HEK293 (cell line): Measurements from ENCODE around the gene GAS1.

Experiments
- MEIS1 ChIP-seq: sonication (generic); formaldehyde crosslinking; IDR thresholded peaks from 2 replicates; pipeline ENCODE4 v1.8.1; 2022; ENCODE audit warnings: missing genetic modification reagents, mild to moderate bottlenecking, borderline replicate concordance
- REPIN1 ChIP-seq: fragments of 450-650 bp; formaldehyde crosslinking; IDR thresholded peaks from 2 replicates; pipeline ENCODE4 v1.5.1; 2017; ENCODE audit warnings: missing biosample characterization, missing genetic modification characterization, low read depth
- SP7 ChIP-seq: fragments of 450-650 bp; formaldehyde crosslinking; IDR thresholded peaks from 2 replicates; pipeline ENCODE4 v1.5.1; 2016; ENCODE audit warnings: missing biosample characterization, missing genetic modification characterization
- WT1 ChIP-seq: fragments of 450-650 bp; formaldehyde crosslinking; IDR thresholded peaks from 2 replicates; pipeline ENCODE4 v1.5.1; 2016; ENCODE audit warnings: missing biosample characterization, missing genetic modification characterization
- ZBTB20 ChIP-seq: fragments of 450-650 bp; formaldehyde crosslinking; IDR thresholded peaks from 2 replicates; pipeline ENCODE4 v1.5.1; 2016; ENCODE audit warnings: missing biosample characterization, missing genetic modification characterization
- ZBTB7A ChIP-seq: fragments of 450-650 bp; formaldehyde crosslinking; IDR thresholded peaks from 2 replicates; pipeline ENCODE4 v1.5.1; 2016; ENCODE audit warnings: low read depth, missing biosample characterization, missing genetic modification characterization
- ZFHX2 ChIP-seq: fragments of 450-650 bp; formaldehyde crosslinking; conservative IDR thresholded peaks from 2 replicates; pipeline ENCODE4 v1.5.1; 2016; ENCODE audit warnings: missing biosample characterization, missing genetic modification characterization
- ZFP37 ChIP-seq: fragments of 450-650 bp; formaldehyde crosslinking; IDR thresholded peaks from 2 replicates; pipeline ENCODE4 v1.5.1; 2016; ENCODE audit warnings: missing biosample characterization, missing genetic modification characterization
- ZFP41 ChIP-seq: fragments of 450-650 bp; formaldehyde crosslinking; IDR thresholded peaks from 2 replicates; pipeline ENCODE4 v1.5.1; 2016; ENCODE audit warnings: missing biosample characterization, missing genetic modification characterization, borderline replicate concordance
- ZNF10 ChIP-seq: fragments of 450-650 bp; formaldehyde crosslinking; IDR thresholded peaks from 2 replicates; pipeline ENCODE4 v1.5.1; 2017; ENCODE audit warnings: missing biosample characterization, missing genetic modification characterization
- ZNF169 ChIP-seq: fragments of 450-650 bp; formaldehyde crosslinking; IDR thresholded peaks from 2 replicates; pipeline ENCODE4 v1.5.1; 2016; ENCODE audit warnings: missing biosample characterization, missing genetic modification characterization
- ZNF311 ChIP-seq: fragments of 450-650 bp; formaldehyde crosslinking; IDR thresholded peaks from 2 replicates; pipeline ENCODE4 v1.5.1; 2017; ENCODE audit warnings: missing biosample characterization, missing genetic modification characterization, borderline replicate concordance
- ZNF426 ChIP-seq: fragments of 450-650 bp; formaldehyde crosslinking; IDR thresholded peaks from 2 replicates; pipeline ENCODE4 v1.5.1; 2017; ENCODE audit warnings: missing biosample characterization, missing genetic modification characterization, mild to moderate bottlenecking, inconsistent platforms, moderate library complexity
- ZNF544 ChIP-seq: fragments of 450-650 bp; formaldehyde crosslinking; IDR thresholded peaks from 2 replicates; pipeline ENCODE4 v1.5.0; 2017; ENCODE audit warnings: missing biosample characterization, missing genetic modification characterization
- ZNF561 ChIP-seq: fragments of 450-650 bp; IDR thresholded peaks from 2 replicates; pipeline ENCODE4 v1.5.1; 2018; ENCODE audit warnings: missing biosample characterization, missing genetic modification characterization, borderline replicate concordance
- ZNF600 ChIP-seq: fragments of 450-650 bp; formaldehyde crosslinking; IDR thresholded peaks from 2 replicates; pipeline ENCODE4 v1.5.1; 2016; ENCODE audit warnings: missing biosample characterization, missing genetic modification characterization
- ZNF623 ChIP-seq: fragments of 450-650 bp; formaldehyde crosslinking; IDR thresholded peaks from 2 replicates; pipeline ENCODE4 v1.5.1; 2016; ENCODE audit warnings: missing biosample characterization, missing genetic modification characterization
- ZNF624 ChIP-seq: fragments of 450-650 bp; formaldehyde crosslinking; IDR thresholded peaks from 2 replicates; pipeline ENCODE4 v1.5.1; 2017; ENCODE audit warnings: missing biosample characterization, missing genetic modification characterization
- ZNF629 ChIP-seq: fragments of 450-650 bp; formaldehyde crosslinking; IDR thresholded peaks from 2 replicates; pipeline ENCODE4 v1.5.1; 2017; ENCODE audit warnings: missing biosample characterization, missing genetic modification characterization
- ZNF670 ChIP-seq: fragments of 450-650 bp; formaldehyde crosslinking; IDR thresholded peaks from 2 replicates; pipeline ENCODE4 v1.5.1; 2016; ENCODE audit warnings: missing biosample characterization, missing genetic modification characterization, low read depth
- ZNF785 ChIP-seq: fragments of 450-650 bp; formaldehyde crosslinking; IDR thresholded peaks from 2 replicates; pipeline ENCODE4 v1.5.1; 2016; ENCODE audit warnings: missing biosample characterization, missing genetic modification characterization
- TF ChIP-seq, protein P1 (sequence below): fragments of 450-650 bp; formaldehyde crosslinking; IDR thresholded peaks from 2 replicates; pipeline ENCODE4 v1.5.1; 2016; ENCODE audit warnings: missing biosample characterization, missing genetic modification characterization
- TF ChIP-seq, protein P2 (sequence below): fragments of 450-650 bp; formaldehyde crosslinking; IDR thresholded peaks from 2 replicates; pipeline ENCODE4 v1.5.1; 2017; ENCODE audit warnings: missing biosample characterization, mild to moderate bottlenecking, missing genetic modification characterization, moderate library complexity
- TF ChIP-seq, protein P3 (sequence below): fragments of 450-650 bp; formaldehyde crosslinking; IDR thresholded peaks from 2 replicates; pipeline ENCODE4; 2016; ENCODE audit warnings: missing biosample characterization, missing genetic modification characterization
- TF ChIP-seq, protein P4 (sequence below): fragments of 450-650 bp; formaldehyde crosslinking; IDR thresholded peaks from 2 replicates; pipeline ENCODE4 v1.5.1; 2017; ENCODE audit warnings: missing biosample characterization, missing genetic modification characterization
- TF ChIP-seq, protein P5 (sequence below): fragments of 450-650 bp; formaldehyde crosslinking; IDR thresholded peaks from 2 replicates; pipeline ENCODE4 v1.5.1; 2016; ENCODE audit warnings: missing biosample characterization, missing genetic modification characterization
- TF ChIP-seq, protein P6 (sequence below): fragments of 450-650 bp; formaldehyde crosslinking; IDR thresholded peaks from 2 replicates; pipeline ENCODE4 v1.5.1; 2016; ENCODE audit warnings: missing biosample characterization, missing genetic modification characterization

The GAS1 gene

DNA sequence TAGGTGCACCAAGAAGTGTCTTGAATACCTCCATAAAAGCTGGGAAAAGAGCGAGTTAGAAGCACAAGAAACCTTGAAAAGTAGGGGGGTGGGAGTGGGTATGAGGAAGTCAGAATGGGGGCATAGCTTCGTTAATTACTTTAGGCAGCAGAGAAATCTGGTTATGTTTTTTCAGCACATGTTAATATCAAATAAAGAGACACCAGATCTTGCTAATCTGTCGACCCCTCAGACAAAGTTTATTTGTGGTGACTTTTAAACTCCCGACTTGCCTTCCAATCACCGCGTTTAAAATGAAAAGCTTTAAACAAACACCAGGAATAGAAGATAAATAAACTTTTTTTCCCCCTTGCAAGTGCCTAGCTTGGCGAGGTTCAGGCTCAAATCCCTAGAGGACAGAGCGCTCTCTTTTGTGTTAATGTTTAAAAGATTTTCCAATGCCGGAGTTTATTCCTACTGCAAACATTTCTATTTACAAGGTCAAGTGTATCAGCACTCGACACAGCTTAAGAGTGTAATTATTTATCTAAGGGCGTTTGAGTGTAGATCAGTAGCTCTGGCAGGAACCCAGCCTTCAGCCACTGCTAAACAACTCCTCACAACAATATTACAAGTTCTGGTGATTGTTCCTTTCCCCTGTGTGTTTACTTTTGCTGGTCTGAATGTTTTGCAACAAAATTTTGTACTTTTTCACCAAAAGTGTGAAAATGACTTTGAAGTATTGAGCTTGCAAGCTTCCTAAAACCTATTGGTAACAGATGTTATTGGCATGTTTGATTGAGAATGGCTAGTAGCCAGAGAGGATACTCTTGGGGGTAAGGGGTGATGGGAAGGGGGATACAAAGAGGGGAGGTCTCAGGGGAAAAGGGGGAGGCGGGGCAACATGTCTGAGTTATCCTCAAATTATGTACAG lies 3.8 kb downstream of the GAS1 start (continued):
- no peak for TF ChIP-seq ZNF785 (tag by site-specific recombination)
- TF ChIP-seq WT1 (tag by site-specific recombination): peak; percentile 96
- 0 out of 2 replicates have a peak, but pooled peaks have one; percentile 21 for TF ChIP-seq REPIN1 (tag by site-specific recombination)
- TF ChIP-seq, protein P1, sequence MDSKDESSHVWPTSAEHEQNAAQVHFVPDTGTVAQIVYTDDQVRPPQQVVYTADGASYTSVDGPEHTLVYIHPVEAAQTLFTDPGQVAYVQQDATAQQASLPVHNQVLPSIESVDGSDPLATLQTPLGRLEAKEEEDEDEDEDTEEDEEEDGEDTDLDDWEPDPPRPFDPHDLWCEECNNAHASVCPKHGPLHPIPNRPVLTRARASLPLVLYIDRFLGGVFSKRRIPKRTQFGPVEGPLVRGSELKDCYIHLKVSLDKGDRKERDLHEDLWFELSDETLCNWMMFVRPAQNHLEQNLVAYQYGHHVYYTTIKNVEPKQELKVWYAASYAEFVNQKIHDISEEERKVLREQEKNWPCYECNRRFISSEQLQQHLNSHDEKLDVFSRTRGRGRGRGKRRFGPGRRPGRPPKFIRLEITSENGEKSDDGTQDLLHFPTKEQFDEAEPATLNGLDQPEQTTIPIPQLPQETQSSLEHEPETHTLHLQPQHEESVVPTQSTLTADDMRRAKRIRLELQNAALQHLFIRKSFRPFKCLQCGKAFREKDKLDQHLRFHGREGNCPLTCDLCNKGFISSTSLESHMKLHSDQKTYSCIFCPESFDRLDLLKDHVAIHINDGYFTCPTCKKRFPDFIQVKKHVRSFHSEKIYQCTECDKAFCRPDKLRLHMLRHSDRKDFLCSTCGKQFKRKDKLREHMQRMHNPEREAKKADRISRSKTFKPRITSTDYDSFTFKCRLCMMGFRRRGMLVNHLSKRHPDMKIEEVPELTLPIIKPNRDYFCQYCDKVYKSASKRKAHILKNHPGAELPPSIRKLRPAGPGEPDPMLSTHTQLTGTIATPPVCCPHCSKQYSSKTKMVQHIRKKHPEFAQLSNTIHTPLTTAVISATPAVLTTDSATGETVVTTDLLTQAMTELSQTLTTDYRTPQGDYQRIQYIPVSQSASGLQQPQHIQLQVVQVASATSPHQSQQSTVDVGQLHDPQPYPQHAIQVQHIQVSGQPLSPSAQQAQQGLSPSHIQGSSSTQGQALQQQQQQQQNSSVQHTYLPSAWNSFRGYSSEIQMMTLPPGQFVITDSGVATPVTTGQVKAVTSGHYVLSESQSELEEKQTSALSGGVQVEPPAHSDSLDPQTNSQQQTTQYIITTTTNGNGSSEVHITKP (tag by site-specific recombination): peak; percentile 88
- TF ChIP-seq, protein P2, sequence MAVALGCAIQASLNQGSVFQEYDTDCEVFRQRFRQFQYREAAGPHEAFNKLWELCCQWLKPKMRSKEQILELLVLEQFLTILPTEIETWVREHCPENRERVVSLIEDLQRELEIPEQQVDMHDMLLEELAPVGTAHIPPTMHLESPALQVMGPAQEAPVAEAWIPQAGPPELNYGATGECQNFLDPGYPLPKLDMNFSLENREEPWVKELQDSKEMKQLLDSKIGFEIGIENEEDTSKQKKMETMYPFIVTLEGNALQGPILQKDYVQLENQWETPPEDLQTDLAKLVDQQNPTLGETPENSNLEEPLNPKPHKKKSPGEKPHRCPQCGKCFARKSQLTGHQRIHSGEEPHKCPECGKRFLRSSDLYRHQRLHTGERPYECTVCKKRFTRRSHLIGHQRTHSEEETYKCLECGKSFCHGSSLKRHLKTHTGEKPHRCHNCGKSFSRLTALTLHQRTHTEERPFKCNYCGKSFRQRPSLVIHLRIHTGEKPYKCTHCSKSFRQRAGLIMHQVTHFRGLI (tag by site-specific recombination): peak; percentile 38; the same call in 1 of the 2 replicates
- peak; percentile 67 for TF ChIP-seq SP7 (tag by site-specific recombination)
- no peak for TF ChIP-seq ZNF670 (tag by site-specific recombination)
- TF ChIP-seq ZFP41 (tag by site-specific recombination): no peak
- TF ChIP-seq ZNF311 (tag by site-specific recombination): no peak
- no peak for TF ChIP-seq ZNF623 (tag by site-specific recombination)
- TF ChIP-seq, protein P3, sequence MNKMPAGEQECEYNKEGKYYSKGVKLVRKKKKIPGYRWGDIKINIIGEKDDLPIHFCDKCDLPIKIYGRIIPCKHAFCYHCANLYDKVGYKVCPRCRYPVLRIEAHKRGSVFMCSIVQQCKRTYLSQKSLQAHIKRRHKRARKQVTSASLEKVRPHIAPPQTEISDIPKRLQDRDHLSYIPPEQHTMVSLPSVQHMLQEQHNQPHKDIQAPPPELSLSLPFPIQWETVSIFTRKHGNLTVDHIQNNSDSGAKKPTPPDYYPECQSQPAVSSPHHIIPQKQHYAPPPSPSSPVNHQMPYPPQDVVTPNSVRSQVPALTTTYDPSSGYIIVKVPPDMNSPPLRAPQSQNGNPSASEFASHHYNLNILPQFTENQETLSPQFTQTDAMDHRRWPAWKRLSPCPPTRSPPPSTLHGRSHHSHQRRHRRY: no peak
- TF ChIP-seq, protein P4, sequence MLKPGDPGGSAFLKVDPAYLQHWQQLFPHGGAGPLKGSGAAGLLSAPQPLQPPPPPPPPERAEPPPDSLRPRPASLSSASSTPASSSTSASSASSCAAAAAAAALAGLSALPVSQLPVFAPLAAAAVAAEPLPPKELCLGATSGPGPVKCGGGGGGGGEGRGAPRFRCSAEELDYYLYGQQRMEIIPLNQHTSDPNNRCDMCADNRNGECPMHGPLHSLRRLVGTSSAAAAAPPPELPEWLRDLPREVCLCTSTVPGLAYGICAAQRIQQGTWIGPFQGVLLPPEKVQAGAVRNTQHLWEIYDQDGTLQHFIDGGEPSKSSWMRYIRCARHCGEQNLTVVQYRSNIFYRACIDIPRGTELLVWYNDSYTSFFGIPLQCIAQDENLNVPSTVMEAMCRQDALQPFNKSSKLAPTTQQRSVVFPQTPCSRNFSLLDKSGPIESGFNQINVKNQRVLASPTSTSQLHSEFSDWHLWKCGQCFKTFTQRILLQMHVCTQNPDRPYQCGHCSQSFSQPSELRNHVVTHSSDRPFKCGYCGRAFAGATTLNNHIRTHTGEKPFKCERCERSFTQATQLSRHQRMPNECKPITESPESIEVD: peak; percentile 99
- TF ChIP-seq, protein P5, sequence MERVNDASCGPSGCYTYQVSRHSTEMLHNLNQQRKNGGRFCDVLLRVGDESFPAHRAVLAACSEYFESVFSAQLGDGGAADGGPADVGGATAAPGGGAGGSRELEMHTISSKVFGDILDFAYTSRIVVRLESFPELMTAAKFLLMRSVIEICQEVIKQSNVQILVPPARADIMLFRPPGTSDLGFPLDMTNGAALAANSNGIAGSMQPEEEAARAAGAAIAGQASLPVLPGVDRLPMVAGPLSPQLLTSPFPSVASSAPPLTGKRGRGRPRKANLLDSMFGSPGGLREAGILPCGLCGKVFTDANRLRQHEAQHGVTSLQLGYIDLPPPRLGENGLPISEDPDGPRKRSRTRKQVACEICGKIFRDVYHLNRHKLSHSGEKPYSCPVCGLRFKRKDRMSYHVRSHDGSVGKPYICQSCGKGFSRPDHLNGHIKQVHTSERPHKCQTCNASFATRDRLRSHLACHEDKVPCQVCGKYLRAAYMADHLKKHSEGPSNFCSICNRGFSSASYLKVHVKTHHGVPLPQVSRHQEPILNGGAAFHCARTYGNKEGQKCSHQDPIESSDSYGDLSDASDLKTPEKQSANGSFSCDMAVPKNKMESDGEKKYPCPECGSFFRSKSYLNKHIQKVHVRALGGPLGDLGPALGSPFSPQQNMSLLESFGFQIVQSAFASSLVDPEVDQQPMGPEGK (tag by site-specific recombination): no peak; the same call in 1 of the 2 replicates
- TF ChIP-seq ZBTB20 (tag by site-specific recombination): 0 out of 2 replicates have a peak, but pooled peaks have one; percentile 6
- TF ChIP-seq ZFHX2 (tag by site-specific recombination): no peak
- TF ChIP-seq ZNF426: no peak
- no peak for TF ChIP-seq ZNF624 (tag by site-specific recombination)
- TF ChIP-seq, protein P6, sequence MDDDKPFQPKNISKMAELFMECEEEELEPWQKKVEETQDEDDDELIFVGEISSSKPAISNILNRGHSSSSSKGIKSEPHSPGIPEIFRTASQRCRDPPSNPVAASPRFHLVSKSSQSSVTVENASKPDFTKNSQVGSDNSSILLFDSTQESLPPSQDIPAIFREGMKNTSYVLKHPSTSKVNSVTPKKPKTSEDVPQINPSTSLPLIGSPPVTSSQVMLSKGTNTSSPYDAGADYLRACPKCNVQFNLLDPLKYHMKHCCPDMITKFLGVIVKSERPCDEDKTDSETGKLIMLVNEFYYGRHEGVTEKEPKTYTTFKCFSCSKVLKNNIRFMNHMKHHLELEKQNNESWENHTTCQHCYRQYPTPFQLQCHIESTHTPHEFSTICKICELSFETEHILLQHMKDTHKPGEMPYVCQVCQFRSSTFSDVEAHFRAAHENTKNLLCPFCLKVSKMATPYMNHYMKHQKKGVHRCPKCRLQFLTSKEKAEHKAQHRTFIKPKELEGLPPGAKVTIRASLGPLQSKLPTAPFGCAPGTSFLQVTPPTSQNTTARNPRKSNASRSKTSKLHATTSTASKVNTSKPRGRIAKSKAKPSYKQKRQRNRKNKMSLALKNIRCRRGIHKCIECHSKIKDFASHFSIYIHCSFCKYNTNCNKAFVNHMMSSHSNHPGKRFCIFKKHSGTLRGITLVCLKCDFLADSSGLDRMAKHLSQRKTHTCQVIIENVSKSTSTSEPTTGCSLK (tag by site-specific recombination): no peak
- TF ChIP-seq ZNF10 (tag by site-specific recombination): peak; percentile 92
- TF ChIP-seq MEIS1 (CRISPR knock-in tag): no peak; the same call in 1 of the 2 replicates
- TF ChIP-seq ZNF600 (tag by site-specific recombination): no peak
- TF ChIP-seq ZNF629 (tag by site-specific recombination): peak; percentile 81
- no peak for TF ChIP-seq ZNF544 (tag by site-specific recombination)
- TF ChIP-seq ZBTB7A (tag by site-specific recombination): no peak
- no peak for TF ChIP-seq ZNF169
- TF ChIP-seq ZFP37 (tag by site-specific recombination): no peak
- TF ChIP-seq ZNF561: peak; percentile 63
